ENCODE measurements around the gene RFTN1. TPM values are rescaled to one million over a fixed set of nuclear protein-coding genes. Genes with fewer than 3 reads are reported as not detected.

The RFTN1 gene
- total RNA-seq, 4 donors from 2014 or later = 113 to 137 (median 122) TPM

DNA sequence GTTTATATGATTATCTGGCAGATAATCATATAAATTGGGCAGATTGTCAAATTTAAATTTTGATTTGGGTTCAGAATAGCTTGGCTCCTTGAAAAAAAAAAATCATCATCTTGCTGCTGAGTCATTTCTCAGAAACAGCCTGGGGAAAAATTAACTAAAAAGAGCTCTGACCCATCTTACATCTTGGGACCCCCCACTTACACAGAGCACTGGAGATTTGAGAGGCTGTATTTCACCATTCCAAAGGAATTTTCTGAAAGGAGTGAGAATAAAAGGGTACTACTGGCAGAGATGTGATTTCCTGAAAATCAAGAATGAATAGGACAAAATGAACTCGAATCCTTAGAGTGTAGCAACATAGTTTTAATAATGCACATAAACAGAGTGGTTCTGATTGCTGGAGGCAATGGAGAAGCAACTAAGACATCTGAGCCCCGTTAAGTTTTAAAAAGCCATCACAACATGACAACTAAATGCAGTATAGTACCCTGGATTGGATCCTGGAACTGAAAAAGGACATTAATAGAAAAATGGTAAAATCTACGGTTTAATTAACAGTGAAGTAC is 97.5 kb downstream of the RFTN1 start:
- peak overlapping the region in 1 of 4 donors; percentile 61 for H3K27ac ChIP-seq
- no peak for DNase-seq (ENCODE audit: low spot score in 2 of 2)
- 52 to 65% methylated on average over 3 of the region's 3 CpGs for WGBS, 2 donors

GRCh38 chr3:16413321-16413720 is 100.2 kb downstream of the RFTN1 start:
- Histone ChIP-seq H3K4me1 (peaks cover 0 to 60% (median 8%) of the 10 kb centered on the region in 4 donors), H3K4me3 (no peak overlapping the region)
- DNase-seq (ENCODE audit: low spot score in 2 of 2) = no peak

More for the DNA sequence above, 97.5 kb downstream of the RFTN1 start:
- H3K4me1 ChIP-seq = peaks cover 0 to 70% (median 15%) of the 10 kb centered on the region in 4 donors
- H3K9me3 ChIP-seq = no peaks in the 10 kb centered on the region
- TF ChIP-seq EP300 (IDR thresholded peaks at IDR 0.05) = no peak
- TF ChIP-seq POLR2A (IDR thresholded peaks at IDR 0.05) = no peak
- TF ChIP-seq, protein P1, sequence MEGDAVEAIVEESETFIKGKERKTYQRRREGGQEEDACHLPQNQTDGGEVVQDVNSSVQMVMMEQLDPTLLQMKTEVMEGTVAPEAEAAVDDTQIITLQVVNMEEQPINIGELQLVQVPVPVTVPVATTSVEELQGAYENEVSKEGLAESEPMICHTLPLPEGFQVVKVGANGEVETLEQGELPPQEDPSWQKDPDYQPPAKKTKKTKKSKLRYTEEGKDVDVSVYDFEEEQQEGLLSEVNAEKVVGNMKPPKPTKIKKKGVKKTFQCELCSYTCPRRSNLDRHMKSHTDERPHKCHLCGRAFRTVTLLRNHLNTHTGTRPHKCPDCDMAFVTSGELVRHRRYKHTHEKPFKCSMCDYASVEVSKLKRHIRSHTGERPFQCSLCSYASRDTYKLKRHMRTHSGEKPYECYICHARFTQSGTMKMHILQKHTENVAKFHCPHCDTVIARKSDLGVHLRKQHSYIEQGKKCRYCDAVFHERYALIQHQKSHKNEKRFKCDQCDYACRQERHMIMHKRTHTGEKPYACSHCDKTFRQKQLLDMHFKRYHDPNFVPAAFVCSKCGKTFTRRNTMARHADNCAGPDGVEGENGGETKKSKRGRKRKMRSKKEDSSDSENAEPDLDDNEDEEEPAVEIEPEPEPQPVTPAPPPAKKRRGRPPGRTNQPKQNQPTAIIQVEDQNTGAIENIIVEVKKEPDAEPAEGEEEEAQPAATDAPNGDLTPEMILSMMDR (IDR thresholded peaks at IDR 0.05) = no peak
- no peak overlapping the region for H3K4me3 ChIP-seq
- H3K27me3 ChIP-seq = no peaks in the 10 kb centered on the region
- peaks cover 0 to 6% (median 0%) of the 10 kb centered on the region in 3 donors for H3K36me3 ChIP-seq

GRCh38 chr3:16412192-16412800 is 101.2 kb downstream of the RFTN1 start:
- WGBS, 2 donors = 88 to 97% methylated on average over 1 of the region's 1 CpG
- peaks cover 0 to 60% (median 4%) of the 10 kb centered on the region in 4 donors for H3K4me1 ChIP-seq
- H3K36me3 ChIP-seq = peaks cover 0 to 17% (median 0%) of the 10 kb centered on the region in 3 donors

More at GRCh38 chr3:16413321-16413720, 100.2 kb downstream of the RFTN1 start:
- no peak overlapping the region for H3K27ac ChIP-seq
- H3K9me3 ChIP-seq = no peaks in the 10 kb centered on the region
- H3K27me3 ChIP-seq = no peaks in the 10 kb centered on the region
- peaks cover 0 to 16% (median 0%) of the 10 kb centered on the region in 3 donors for H3K36me3 ChIP-seq
- TF ChIP-seq, protein P1 (IDR thresholded peaks at IDR 0.05) = no peak
- TF ChIP-seq POLR2A (IDR thresholded peaks at IDR 0.05) (no peak), EP300 (IDR thresholded peaks at IDR 0.05) (no peak)
- WGBS, 2 donors = 91 to 96% methylated on average over 2 of the region's 2 CpGs

DNA sequence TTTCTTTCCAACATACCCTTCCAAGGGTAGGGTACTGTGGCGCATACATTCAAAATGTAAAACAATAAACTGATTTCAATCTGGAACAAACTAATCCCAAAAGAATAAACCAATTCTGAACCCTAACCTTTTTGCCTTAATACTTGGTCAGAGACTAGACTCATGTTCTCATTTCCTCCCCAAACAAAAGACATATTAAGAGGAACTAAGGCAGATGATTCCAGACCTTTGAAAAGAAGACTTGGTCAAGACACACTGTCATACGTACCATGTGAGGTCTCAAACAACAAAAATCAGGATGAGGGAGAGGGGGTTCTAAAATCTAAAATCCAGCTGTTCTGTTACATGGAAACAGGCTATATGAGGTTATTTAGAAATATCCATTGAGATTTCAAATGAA is 102.1 kb downstream of the RFTN1 start:
- WGBS, 2 donors = 74 to 79% methylated on average over 2 of the region's 2 CpGs
- Histone ChIP-seq H3K4me1 (peaks cover 0 to 66% (median 4%) of the 10 kb centered on the region in 4 donors), H3K4me3 (no peak overlapping the region), H3K9me3 (no peaks in the 10 kb centered on the region), H3K27me3 (no peaks in the 10 kb centered on the region), H3K36me3 (peaks cover 0 to 17% (median 0%) of the 10 kb centered on the region in 3 donors), H3K27ac (no peak overlapping the region)
- no peak for TF ChIP-seq POLR2A (IDR thresholded peaks at IDR 0.05)
- TF ChIP-seq, protein P1 (IDR thresholded peaks at IDR 0.05) = no peak
- no peak for TF ChIP-seq EP300 (IDR thresholded peaks at IDR 0.05)
- DNase-seq (ENCODE audit: low spot score in 2 of 2) = no peak

More at GRCh38 chr3:16412192-16412800, 101.2 kb downstream of the RFTN1 start:
- TF ChIP-seq POLR2A (IDR thresholded peaks at IDR 0.05) = no peak
- TF ChIP-seq, protein P1 (IDR thresholded peaks at IDR 0.05) = no peak
- TF ChIP-seq EP300 (IDR thresholded peaks at IDR 0.05) = no peak
- Histone ChIP-seq H3K4me3 (no peak overlapping the region), H3K9me3 (no peaks in the 10 kb centered on the region), H3K27ac (peak overlapping the region in 1 of 4 donors; percentile 7), H3K27me3 (no peaks in the 10 kb centered on the region)
- no peak for DNase-seq (ENCODE audit: low spot score in 2 of 2)

GRCh38 chr3:16410659-16411058 is 102.8 kb downstream of the RFTN1 start:
- Histone ChIP-seq H3K27me3 (no peaks in the 10 kb centered on the region), H3K4me1 (peaks cover 0 to 63% (median 2%) of the 10 kb centered on the region in 4 donors), H3K36me3 (peaks cover 0 to 17% (median 0%) of the 10 kb centered on the region in 3 donors), H3K9me3 (no peaks in the 10 kb centered on the region), H3K4me3 (no peak overlapping the region), H3K27ac (peak overlapping the region in 1 of 4 donors; percentile 49)
- 46 to 66% methylated on average over 3 of the region's 3 CpGs for WGBS, 2 donors
- no peak for DNase-seq (ENCODE audit: low spot score in 2 of 2)
- TF ChIP-seq, protein P1 (IDR thresholded peaks at IDR 0.05) = no peak
- TF ChIP-seq EP300 (IDR thresholded peaks at IDR 0.05) (no peak), POLR2A (IDR thresholded peaks at IDR 0.05) (no peak)

All from tibial nerve (tissue), 4 donors.